NCI-H748 treated with DMSO at 0.1 percent for 48 hours (cell line): ENCODE measurements around the gene TM4SF18.
"Not testable (repeated sequence)": the region's sequence is repeated elsewhere in the genome, so short reads cannot be mapped to it uniquely, and the experiment has no call there.

Experiments used
- DNase-seq: peaks from one replicate; lab custom pipeline; 2025; lab: John Stamatoyannopoulos, UW

TM4SF18 gene

GRCh38 chr3:149333176-149333859 is at the start of gene TM4SF18:
Gene TM4SF18 (minus strand): TSS chr3:149333636. CDS start chr3:149333382, 254 bp downstream.
- no peak for DNase-seq

- DNase-seq = no peak
Measured at GRCh38 chr3:149382518-149382917, 49.1 kb upstream of the TM4SF18 start.

- DNase-seq = no peak
Measured at GRCh38 chr3:149382101-149382467, 48.6 kb upstream of the TM4SF18 start.

- no peak for DNase-seq
Measured at GRCh38 chr3:149381173-149382100, 48.0 kb upstream of the TM4SF18 start.

GRCh38 chr3:149380220-149380619 is 46.8 kb upstream of the TM4SF18 start:
- not testable (repeated sequence) for DNase-seq

- DNase-seq = no peak
Measured at GRCh38 chr3:149378478-149379309, 45.3 kb upstream of the TM4SF18 start.

- DNase-seq = no peak
Measured at GRCh38 chr3:149377408-149378364, 44.2 kb upstream of the TM4SF18 start, which contains the start of gene TM4SF1. Gene TM4SF1 (minus strand): TSS chr3:149377649. CDS start chr3:149377547, 102 bp downstream.

GRCh38 chr3:149376718-149377407 is 43.4 kb upstream of the TM4SF18 start:
- no peak for DNase-seq

- no peak for DNase-seq
Measured at GRCh38 chr3:149375501-149376196, 42.2 kb upstream of the TM4SF18 start.

GRCh38 chr3:149374793-149375500 is 41.5 kb upstream of the TM4SF18 start:
- DNase-seq = no peak

GRCh38 chr3:149374391-149374790 is 41.0 kb upstream of the TM4SF18 start:
- DNase-seq = no peak

GRCh38 chr3:149373235-149374125 is 40.0 kb upstream of the TM4SF18 start:
- no peak for DNase-seq

GRCh38 chr3:149371723-149372114 is 38.3 kb upstream of the TM4SF18 start:
- DNase-seq = no peak

GRCh38 chr3:149371001-149371722 is 37.7 kb upstream of the TM4SF18 start:
- DNase-seq = peak; percentile 1

GRCh38 chr3:149369991-149370866 is 36.8 kb upstream of the TM4SF18 start:
- DNase-seq = no peak
